NCI-H187 treated with DMSO at 0.1 percent for 48 hours (cell line): ENCODE measurements around the gene CUX1.
"Not testable (repeated sequence)": the region's sequence is repeated elsewhere in the genome, so short reads cannot be mapped to it uniquely, and the experiment has no call there.

ENCODE experiments used
- DNase-seq: peaks from one replicate; lab custom pipeline; 2025; lab: John Stamatoyannopoulos, UW

Gene CUX1

GRCh38 chr7:101917566-101917965, 100.1 kb downstream of the CUX1 start:
- DNase-seq, result no peak

- DNase-seq, result no peak
Measured at GRCh38 chr7:101918426-101918825, 101.0 kb downstream of the CUX1 start.

DNA sequence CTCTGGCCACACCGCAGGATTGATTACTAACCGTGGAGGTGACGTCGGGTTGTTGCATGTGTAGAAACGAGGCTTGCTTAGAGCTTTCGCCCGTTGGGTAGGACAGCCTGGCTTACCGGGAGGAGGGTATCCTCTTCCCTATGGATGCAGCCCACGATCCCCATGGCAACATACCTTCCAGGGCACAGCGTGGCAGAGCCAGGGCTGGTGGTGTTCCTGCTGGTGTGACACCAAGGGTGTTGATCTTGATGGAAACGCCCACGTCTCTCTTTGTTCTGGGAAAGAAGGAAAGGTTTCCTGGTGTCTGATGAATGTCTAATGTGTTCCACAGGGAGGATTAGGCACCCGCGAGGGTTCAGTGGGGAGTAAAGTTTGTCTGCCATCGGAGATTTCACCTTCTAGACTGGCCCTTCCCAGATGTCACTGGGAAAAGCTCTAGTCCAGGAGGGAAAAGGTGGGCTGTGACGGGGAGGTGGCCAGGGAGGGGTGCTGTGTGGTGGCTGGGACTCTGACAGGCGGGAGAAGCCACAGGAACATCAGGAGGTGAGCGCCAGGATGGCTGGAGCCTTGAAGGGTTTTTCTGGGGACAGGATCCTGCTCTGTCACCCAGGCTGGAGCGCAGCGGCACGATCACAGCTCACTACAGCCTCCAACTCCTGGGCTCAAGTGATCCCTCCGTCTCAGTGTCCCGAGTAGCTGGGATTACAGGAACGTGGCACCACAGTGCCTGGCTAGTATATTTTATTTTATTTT, 102.1 kb downstream of the CUX1 start:
- no peak for DNase-seq

- no peak for DNase-seq
Measured at GRCh38 chr7:101921061-101921460, 103.6 kb downstream of the CUX1 start.

DNA sequence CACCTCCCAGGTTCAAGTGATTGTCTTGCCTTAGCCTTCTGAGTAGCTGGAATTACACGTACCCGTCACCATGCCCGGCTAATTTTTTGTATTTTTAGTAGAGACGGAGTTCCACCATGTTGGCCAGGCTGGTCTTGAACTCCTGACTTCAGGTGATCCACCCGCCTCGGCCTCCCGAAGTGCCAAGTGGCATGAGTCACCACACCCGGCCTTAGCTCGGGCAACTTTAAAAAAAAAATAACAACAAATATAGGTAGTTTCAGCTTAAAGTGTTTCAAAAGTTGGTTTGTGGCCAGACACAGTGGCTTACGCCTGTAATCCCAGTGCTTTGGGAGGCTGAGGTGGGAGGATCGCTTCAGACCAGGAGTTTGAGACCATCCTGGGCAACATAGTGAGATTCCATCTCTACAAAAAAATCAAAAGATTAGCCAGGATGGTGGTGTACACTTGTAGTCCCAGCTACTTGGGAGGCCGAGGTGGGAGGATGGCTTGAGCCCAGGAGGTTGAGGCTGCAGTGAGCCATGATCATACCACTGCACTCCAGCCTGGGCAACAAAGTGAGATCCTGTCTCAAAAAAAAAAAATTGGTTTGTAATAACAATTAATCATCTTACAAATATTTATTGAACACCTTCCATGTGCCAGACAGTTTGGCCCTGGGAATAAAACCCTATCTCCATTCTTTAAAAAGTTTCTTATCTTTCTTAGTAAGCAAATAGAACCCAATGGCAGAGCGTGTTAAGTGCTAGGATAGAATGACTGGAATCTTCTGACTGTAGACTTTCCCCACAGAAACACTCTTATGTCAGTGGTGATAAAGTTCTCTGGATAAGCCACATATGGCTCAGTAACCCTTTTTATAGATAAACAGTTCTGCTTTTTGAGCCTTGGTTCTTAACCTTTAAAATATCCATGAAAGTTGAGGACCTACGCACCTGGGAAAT, 104.4 kb downstream of the CUX1 start:
- not testable (repeated sequence) for DNase-seq

GRCh38 chr7:101922631-101923601, 105.5 kb downstream of the CUX1 start:
- no peak for DNase-seq

DNA sequence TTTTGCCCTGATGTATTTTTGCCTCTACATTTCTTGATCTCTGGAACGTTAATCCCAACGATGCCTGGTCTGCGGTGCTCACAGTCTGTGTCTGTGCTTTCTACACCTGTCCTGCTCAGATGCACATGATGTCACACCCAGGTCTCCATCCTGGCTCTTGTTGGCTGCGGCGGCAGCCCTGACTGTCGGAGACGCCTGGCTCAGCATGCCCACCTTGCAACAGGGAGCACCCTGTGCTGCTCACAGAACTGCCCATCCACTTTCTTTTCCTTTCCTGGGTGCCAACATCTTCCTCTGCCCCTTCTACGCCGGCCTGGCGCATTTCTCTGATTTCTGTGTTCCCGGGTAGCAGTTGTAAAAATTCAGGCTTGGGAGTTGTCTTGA, 106.2 kb downstream of the CUX1 start:
- DNase-seq, result no peak

- no peak for DNase-seq
Measured at GRCh38 chr7:101924171-101924570, 106.7 kb downstream of the CUX1 start.

DNA sequence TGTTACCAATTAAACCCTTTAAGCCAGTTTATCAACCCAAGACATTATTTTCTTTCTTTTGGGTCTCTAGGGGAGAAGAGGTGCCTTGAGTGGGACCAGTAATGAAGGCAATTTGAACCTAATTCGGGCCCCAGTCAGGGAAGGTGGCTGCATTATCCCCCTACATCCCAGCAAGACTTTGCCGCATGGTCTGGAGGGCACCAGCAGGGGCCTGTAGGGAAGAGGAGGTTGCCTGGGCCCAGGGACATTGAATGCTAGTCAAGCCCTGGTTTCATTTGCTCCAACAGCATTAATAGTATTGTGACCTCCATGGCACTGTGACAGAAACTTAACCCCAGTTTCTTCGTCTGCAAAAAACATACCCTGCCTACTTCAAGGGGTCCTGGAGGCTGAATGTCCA, 108.8 kb downstream of the CUX1 start:
- no peak for DNase-seq

DNA sequence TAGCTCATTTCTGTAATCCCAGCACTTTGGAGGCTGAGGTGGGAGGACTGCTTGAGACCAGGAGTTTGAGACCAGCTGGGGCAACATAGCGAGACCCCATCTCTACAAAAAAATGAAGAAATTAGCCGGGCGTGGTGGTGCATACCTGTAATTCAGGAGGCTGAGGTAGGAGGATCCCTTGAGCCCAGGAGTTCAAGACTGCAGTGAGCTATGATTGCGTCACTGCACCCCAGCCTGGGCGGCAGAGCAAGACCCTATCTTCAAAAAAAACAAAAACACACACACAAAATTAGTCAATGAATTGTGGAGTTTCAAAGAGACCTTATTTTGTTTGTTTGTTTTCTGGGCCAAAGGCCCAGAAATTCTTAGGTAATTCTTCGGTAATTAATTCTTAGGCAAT, 110.0 kb downstream of the CUX1 start:
- DNase-seq, result no peak

GRCh38 chr7:101927802-101928201, 110.4 kb downstream of the CUX1 start:
- DNase-seq, result no peak

DNA sequence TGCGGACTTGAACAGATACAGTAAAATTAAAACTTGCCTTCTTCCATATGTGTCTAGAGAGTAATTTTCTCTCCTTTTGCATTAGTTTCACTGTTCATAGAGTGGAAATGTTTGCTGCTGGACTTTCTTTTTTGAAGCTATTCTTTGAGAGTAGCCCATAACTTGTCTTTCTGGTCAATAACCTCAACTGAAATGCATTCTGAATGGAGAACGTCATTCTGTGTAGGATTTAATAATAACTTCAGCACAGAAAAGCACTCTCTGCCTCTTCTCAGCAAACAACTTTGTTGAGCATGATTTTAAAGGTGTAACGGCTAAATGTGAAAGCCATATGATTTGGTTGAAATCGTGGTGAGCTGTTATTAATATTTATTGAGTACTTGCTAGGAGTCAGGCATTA, 111.8 kb downstream of the CUX1 start:
- DNase-seq, result no peak

DNA sequence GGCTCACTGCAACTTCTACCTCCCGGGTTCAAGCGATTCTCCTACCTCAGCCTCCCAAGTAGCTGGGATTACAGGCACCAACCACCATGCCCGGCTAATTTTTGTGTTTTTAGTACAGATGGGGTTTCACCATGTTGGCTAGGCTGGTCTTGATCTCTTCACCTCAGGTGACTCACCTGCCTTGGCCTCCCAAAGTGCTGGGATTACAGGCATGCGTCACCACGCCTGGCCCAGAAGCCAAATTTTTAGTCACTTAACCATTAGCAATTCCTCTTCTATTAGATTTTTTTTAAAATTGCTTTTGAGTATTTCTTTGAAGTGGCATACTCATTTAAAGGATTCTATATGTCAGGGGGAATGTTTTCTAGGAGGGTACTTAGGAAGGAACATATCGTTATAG, 112.5 kb downstream of the CUX1 start:
- not testable (repeated sequence) for DNase-seq

- no peak for DNase-seq
Measured at GRCh38 chr7:101932083-101932482, 114.7 kb downstream of the CUX1 start.

- DNase-seq, result no peak
Measured at GRCh38 chr7:101933028-101933427, 115.6 kb downstream of the CUX1 start.

- DNase-seq, result no peak
Measured at GRCh38 chr7:101933688-101934121, 116.3 kb downstream of the CUX1 start.

GRCh38 chr7:101934618-101935017, 117.2 kb downstream of the CUX1 start:
- no peak for DNase-seq

DNA sequence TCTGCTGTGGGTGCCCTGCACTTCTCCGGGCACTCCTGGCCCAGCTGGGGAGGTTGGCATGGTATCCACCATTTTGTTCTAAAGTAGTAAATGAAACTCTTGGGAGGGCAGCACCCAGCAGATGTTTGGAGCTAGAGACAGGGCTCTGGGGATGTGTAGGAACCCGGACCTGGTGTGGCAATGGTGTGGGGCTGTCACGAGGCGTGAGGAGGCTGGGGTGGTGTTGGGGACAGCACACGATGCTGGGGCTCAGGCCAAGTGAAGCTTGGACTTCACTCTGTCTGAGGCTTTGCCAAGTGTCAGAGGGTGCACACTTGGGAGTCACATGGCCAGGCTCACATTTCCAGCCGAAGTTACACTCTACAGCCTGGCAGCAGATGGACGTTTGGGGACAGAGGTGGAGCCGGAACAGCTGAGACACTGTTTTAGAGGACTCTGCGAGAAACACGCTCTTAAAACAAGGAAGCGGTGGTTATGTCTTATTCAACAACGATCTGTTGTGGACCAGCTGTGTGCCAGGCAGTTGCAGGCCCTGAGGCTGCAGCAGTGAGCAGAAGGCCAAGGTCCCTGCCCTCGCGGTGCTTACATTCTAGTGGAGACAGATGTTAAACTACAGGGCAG, 118.2 kb downstream of the CUX1 start:
- no peak for DNase-seq

DNA sequence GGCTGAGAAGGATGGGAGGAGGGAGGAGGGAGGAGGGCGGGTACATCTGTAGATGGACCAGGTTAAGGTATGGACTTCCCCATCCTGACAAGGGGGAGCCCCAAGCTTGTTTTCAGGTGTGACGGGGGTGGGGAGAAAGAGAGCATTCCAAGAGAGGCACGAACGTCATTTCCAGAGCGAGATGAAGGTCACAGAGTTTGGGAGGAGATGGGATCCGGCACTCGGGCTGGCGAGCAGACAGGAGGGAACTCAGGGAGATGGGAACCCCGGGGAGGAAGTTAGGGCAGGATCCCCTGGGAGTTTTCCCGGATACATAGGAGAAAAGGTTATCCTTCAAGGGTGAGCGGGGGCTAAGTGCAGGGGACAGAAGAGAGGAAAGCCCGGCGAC, 118.8 kb downstream of the CUX1 start:
- no peak for DNase-seq

- no peak for DNase-seq
Measured at GRCh38 chr7:101936611-101937231, 119.3 kb downstream of the CUX1 start.
